Measurements from ENCODE around the gene HSPBAP1.

DNA sequence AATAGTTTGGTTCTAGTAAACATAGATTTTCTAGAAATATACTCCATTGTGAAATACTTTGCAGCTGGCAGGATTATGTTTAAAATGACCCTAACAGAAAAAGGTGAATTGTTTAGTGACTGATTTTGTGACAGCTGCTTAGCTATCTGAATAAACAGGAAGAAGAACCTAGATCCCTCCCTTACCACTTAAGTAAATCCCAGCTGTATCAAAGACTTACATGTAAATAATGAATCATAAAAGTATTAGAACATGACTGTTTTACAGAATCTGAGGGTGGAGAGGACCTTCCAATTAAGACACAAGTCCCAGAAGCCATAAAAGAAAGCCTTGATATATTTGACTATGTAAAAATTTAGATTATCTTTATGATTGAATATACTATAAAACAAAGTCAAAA lies 17.1 kb upstream of the HSPBAP1 start:
- no peak for TF ChIP-seq HDAC6 (IDR thresholded peaks at IDR 0.05; ENCODE audit: low read depth, low read length)
- no peak for TF ChIP-seq FOSL1 (CRISPR knock-in tag; IDR thresholded peaks at IDR 0.05; ENCODE audit: borderline replicate concordance)
- no peak for TF ChIP-seq POGZ (CRISPR knock-in tag; IDR thresholded peaks at IDR 0.05)
- no peak for TF ChIP-seq KLF11 (CRISPR knock-in tag; IDR thresholded peaks at IDR 0.05)
- TF ChIP-seq ZNF7 (CRISPR knock-in tag; IDR thresholded peaks at IDR 0.05), result no peak
- TF ChIP-seq ZBTB1 (CRISPR knock-in tag; IDR thresholded peaks at IDR 0.05; ENCODE audit: borderline replicate concordance), result no peak

Measured in HepG2 (cell line).